Chondrocyte (in vitro differentiated cells): ENCODE results near the gene PARD3B. TPM values are rescaled to one million over a fixed set of nuclear protein-coding genes. Genes with fewer than 3 reads are reported as not detected.

Experiments used
- DNase-seq: peaks from one replicate; pipeline ENCODE4 v3.0.0; 2021; ENCODE audit warnings: mixed read lengths, low spot score
- H3K27ac Mint-ChIP-seq: one replicate; pipeline ENCODE4 v1.8.0; 2021; ENCODE audit warnings: mild to moderate bottlenecking, moderate library complexity, mixed read lengths; ENCODE audit not compliant: unreplicated experiment
- H3K27me3 Mint-ChIP-seq: 2 replicates; pipeline ENCODE4 v1.8.0; 2021; ENCODE audit warnings: low read depth, mixed read lengths
- H3K36me3 Mint-ChIP-seq: 2 replicates; pipeline ENCODE4 v1.8.0; 2021; ENCODE audit warnings: low read depth, mixed read lengths
- H3K4me1 Mint-ChIP-seq: 2 replicates; pipeline ENCODE4 v1.8.0; 2021; ENCODE audit warnings: low read depth, mild to moderate bottlenecking, mixed read lengths
- H3K4me3 Mint-ChIP-seq: one replicate; pipeline ENCODE4 v1.8.0; 2021; ENCODE audit warnings: mild to moderate bottlenecking, moderate library complexity, mixed read lengths; ENCODE audit not compliant: unreplicated experiment
- H3K9me3 Mint-ChIP-seq: 2 replicates; pipeline ENCODE4 v1.8.0; 2021; ENCODE audit warnings: low read depth, mixed read lengths
- CTCF ChIP-seq: fragments of 200-600 bp; sonication (generic); IDR thresholded peaks from 2 replicates; pipeline ENCODE4 v1.5.0; 2021; ENCODE audit warnings: antibody characterized with exemption, mild to moderate bottlenecking, moderate library complexity
- total RNA-seq: library from RNA; stranded (reverse); gene quantifications from 3 replicates; pipeline ENCODE4 v1.2.1, GENCODE V29; 2021

The PARD3B gene
- total RNA-seq, 1 donor from 2014 or later = 24.9 TPM

GRCh38 chr2:205267323-205267722 is 722.0 kb downstream of the PARD3B start:
- Mint-ChIP-seq H3K27me3 (no peaks in the 10 kb centered on the region), H3K9me3 (no peaks in the 10 kb centered on the region), H3K27ac (no peak overlapping the region), H3K36me3 (no peaks in the 10 kb centered on the region), H3K4me3 (no peak overlapping the region), H3K4me1 (peaks cover 7% of the 10 kb centered on the region)
- TF ChIP-seq CTCF = no peak
- DNase-seq = no peak

DNA sequence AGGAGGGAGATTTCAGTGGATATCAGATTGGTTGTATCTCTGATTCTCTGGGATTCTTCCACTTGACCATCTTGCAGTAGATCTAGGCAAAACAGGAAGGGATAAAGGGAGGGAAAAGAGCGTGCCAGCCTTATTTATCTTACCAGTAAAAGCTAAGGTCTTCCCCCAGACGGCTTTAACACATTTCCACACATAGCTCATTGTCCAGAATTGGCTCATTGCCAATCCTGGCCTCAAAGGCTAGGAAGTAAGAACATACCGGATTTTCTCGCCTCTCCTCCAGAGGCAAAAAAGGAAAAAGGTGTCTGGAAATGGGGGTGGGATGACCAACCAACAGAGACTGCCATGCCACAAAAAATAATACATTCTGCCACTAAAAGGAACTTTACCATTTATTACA is 725.4 kb downstream of the PARD3B start:
- no peak overlapping the region for H3K27ac Mint-ChIP-seq
- no peak overlapping the region for H3K4me3 Mint-ChIP-seq
- H3K4me1 Mint-ChIP-seq = peaks cover 7% of the 10 kb centered on the region
- H3K9me3 Mint-ChIP-seq = no peaks in the 10 kb centered on the region
- DNase-seq = no peak
- H3K36me3 Mint-ChIP-seq = no peaks in the 10 kb centered on the region
- no peaks in the 10 kb centered on the region for H3K27me3 Mint-ChIP-seq
- no peak for TF ChIP-seq CTCF

DNA sequence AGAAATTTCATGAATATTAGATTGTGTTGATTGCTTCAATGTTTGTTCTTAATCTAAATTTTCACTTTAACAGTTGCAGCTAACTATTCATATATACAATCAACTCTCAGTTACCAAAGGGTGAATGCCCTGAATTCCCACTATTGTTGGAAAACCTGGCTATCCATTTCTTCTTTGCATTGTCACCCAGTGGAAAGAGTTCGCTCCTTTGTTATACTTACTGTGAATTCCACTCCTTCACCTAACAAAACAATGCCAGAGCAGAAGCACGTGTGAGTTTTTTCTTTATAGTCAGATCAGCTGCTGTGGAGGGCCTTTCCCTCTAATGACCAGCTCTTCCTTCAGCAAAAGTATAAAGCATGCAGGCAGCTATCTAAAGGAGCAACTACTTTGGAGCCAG is 727.9 kb downstream of the PARD3B start:
- Mint-ChIP-seq H3K27ac (no peak overlapping the region), H3K4me3 (no peak overlapping the region)
- no peak for TF ChIP-seq CTCF

DNA sequence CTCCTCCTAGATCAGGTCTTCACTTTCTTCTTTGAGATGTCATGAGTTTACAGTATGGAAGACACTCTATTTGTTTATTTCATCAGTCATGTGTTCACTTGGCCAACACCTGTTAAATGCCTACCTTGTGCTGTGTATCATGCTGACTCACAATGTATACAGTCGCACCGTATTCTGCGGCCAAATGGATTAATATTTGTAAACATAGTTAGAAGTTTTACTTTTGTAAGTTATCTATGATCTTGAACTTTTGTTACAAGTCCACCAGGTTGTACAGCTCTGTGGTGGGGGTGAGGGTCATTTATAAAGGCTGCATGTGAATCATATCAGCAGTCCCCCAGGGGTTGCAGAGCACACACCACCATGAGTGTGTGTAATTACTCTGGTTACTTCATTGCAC is 728.4 kb downstream of the PARD3B start:
- H3K27ac Mint-ChIP-seq = no peak overlapping the region
- peaks cover 13% of the 10 kb centered on the region for H3K4me1 Mint-ChIP-seq
- no peak for TF ChIP-seq CTCF
- no peaks in the 10 kb centered on the region for H3K27me3 Mint-ChIP-seq
- no peaks in the 10 kb centered on the region for H3K9me3 Mint-ChIP-seq
- DNase-seq = no peak
- H3K36me3 Mint-ChIP-seq = peaks cover 3% of the 10 kb centered on the region
- no peak overlapping the region for H3K4me3 Mint-ChIP-seq

More for the DNA sequence above, 727.9 kb downstream of the PARD3B start:
- peaks cover 2% of the 10 kb centered on the region for H3K36me3 Mint-ChIP-seq
- H3K27me3 Mint-ChIP-seq = no peaks in the 10 kb centered on the region
- H3K9me3 Mint-ChIP-seq = no peaks in the 10 kb centered on the region
- H3K4me1 Mint-ChIP-seq = peaks cover 13% of the 10 kb centered on the region
- no peak for DNase-seq

- H3K27ac Mint-ChIP-seq = no peak overlapping the region
- TF ChIP-seq CTCF = no peak
These were observed 729.5 kb downstream of the PARD3B start for GRCh38 chr2:205274801-205275200.

More at GRCh38 chr2:205274801-205275200, 729.5 kb downstream of the PARD3B start:
- Mint-ChIP-seq H3K4me3 (no peak overlapping the region), H3K4me1 (peaks cover 13% of the 10 kb centered on the region), H3K9me3 (no peaks in the 10 kb centered on the region), H3K27me3 (no peaks in the 10 kb centered on the region), H3K36me3 (peaks cover 3% of the 10 kb centered on the region)
- no peak for DNase-seq
